Fibroblast of gingiva (primary cell): ENCODE measurements around the gene FERMT3.
"Not testable (repeated sequence)": the region's sequence is repeated elsewhere in the genome, so short reads cannot be mapped to it uniquely, and the experiment has no call there.

Source experiments
- DNase-seq: peaks from one replicate; pipeline ENCODE4 v3.0.0-alpha.2; 2011; ENCODE audit warnings: low read depth

Gene FERMT3

GRCh38 chr11:64235437-64236161 lies 29.1 kb downstream of the FERMT3 start:
- no peak for DNase-seq

GRCh38 chr11:64237484-64237951 lies 31.0 kb downstream of the FERMT3 start:
- DNase-seq: no peak

GRCh38 chr11:64238076-64238475 lies 31.6 kb downstream of the FERMT3 start:
- no peak for DNase-seq

- DNase-seq: no peak
Measured at GRCh38 chr11:64238999-64239398, 32.5 kb downstream of the FERMT3 start.

GRCh38 chr11:64239662-64240434 lies 33.3 kb downstream of the FERMT3 start:
- no peak for DNase-seq

- peak; percentile 97 for DNase-seq
Measured at GRCh38 chr11:64240435-64241240, 34.1 kb downstream of the FERMT3 start, which contains the start of gene FKBP2. FKBP2 (plus strand) TSS chr11:64241095; CDS start chr11:64242388, 1,293 bp downstream.

GRCh38 chr11:64241241-64241490 lies 34.6 kb downstream of the FERMT3 start:
- peak; percentile 99 for DNase-seq

GRCh38 chr11:64241491-64242374 lies 35.2 kb downstream of the FERMT3 start:
- DNase-seq: no peak

GRCh38 chr11:64243236-64243854 lies 36.8 kb downstream of the FERMT3 start:
- no peak for DNase-seq

GRCh38 chr11:64244107-64244506 lies 37.6 kb downstream of the FERMT3 start:
- no peak for DNase-seq

- DNase-seq: no peak
Measured at GRCh38 chr11:64244966-64245365, 38.4 kb downstream of the FERMT3 start.

- no peak for DNase-seq
Measured at GRCh38 chr11:64245401-64245796, 38.9 kb downstream of the FERMT3 start.

GRCh38 chr11:64245797-64246620 lies 39.5 kb downstream of the FERMT3 start:
- DNase-seq: peak; percentile 83

GRCh38 chr11:64246621-64246870 lies 40.0 kb downstream of the FERMT3 start:
- DNase-seq: not testable (repeated sequence)

GRCh38 chr11:64246871-64247728 lies 40.6 kb downstream of the FERMT3 start, which contains the start of gene PPP1R14B:
PPP1R14B (minus strand) TSS chr11:64246943; CDS start chr11:64246673, 270 bp downstream.
- peak; percentile 84 for DNase-seq

- no peak for DNase-seq
Measured at GRCh38 chr11:64247729-64248531, 41.4 kb downstream of the FERMT3 start.

GRCh38 chr11:64248578-64248977 lies 42.1 kb downstream of the FERMT3 start:
- DNase-seq: no peak

- no peak for DNase-seq
Measured at GRCh38 chr11:64249038-64249437, 42.5 kb downstream of the FERMT3 start.
